ENCODE results near the gene SDCCAG8. TPM values are rescaled to one million over a fixed set of nuclear protein-coding genes. Genes with fewer than 3 reads are reported as not detected.

SDCCAG8 gene
- total RNA-seq, 1 donor from 2014 or later, result 41.2 TPM

DNA sequence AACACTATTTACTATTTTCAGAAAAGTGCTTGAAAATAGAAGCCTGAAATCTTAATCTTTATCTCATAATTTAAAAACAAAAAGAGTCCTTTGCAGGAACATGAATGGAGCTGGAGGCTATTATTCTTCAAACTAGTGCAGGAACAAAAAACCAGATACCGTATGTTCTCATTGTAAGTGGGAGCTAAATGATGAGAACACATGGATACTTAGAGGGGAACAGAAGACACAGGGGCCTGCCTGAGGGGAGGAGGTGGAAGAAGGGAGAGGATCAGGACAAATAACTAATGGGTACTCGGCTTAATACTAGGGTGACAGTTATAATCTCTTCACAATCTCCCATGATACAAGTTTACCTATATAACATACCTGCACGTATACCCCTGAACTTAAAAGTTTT, 176.3 kb downstream of the SDCCAG8 start:
- TF ChIP-seq, protein P1, sequence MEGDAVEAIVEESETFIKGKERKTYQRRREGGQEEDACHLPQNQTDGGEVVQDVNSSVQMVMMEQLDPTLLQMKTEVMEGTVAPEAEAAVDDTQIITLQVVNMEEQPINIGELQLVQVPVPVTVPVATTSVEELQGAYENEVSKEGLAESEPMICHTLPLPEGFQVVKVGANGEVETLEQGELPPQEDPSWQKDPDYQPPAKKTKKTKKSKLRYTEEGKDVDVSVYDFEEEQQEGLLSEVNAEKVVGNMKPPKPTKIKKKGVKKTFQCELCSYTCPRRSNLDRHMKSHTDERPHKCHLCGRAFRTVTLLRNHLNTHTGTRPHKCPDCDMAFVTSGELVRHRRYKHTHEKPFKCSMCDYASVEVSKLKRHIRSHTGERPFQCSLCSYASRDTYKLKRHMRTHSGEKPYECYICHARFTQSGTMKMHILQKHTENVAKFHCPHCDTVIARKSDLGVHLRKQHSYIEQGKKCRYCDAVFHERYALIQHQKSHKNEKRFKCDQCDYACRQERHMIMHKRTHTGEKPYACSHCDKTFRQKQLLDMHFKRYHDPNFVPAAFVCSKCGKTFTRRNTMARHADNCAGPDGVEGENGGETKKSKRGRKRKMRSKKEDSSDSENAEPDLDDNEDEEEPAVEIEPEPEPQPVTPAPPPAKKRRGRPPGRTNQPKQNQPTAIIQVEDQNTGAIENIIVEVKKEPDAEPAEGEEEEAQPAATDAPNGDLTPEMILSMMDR (IDR thresholded peaks at IDR 0.05), result no peak
- no peaks in the 10 kb centered on the region for H3K9me3 Mint-ChIP-seq
- CTCF ChIA-PET, result no interaction called here

DNA sequence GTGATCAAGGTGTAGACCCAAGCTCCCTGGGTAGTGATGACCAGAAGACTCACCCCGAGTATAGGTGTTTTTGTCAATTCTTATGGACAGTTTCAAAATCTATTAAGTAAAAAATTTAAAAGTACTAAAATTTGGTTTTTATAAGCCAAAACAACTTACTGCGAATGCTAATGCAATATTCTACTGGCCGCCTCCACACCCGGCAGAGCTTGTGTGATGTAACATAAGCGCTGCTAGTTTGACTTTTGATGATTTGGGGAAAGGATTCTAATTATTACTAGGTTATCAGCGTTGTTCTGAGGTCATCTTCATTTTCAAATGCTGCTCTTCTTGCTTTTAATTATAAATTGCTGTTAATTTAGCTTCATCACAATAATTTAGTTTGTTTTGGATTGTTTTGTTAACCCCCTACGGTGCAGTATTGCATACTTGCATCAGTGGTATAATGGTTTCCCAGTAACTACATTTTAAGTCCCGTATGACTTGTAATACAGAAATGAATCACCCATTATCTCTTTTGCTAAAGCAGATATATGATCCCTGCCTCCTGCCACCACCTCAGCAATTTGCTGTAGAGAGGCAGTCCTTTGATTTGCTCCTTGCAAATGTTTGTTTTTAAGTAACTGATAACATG, 178.0 kb downstream of the SDCCAG8 start:
- TF ChIP-seq, protein P1 (IDR thresholded peaks at IDR 0.05), result no peak
- H3K9me3 Mint-ChIP-seq, result no peaks in the 10 kb centered on the region
- intact Hi-C loops (cut with micrococcal nuclease), result no loop called here
- peaks cover 1% of the 10 kb centered on the region for H3K4me1 Mint-ChIP-seq
- ChIA-PET CTCF (no interaction called here), POLR2A (no interaction called here)
- DNase-seq (no peak), ATAC-seq (ENCODE audit: low read depth) (no peak)
- H3K4me3 Mint-ChIP-seq, result no peak overlapping the region
- peaks cover 28% of the 10 kb centered on the region for H3K36me3 Mint-ChIP-seq (ENCODE audit: low read depth)
- no peaks in the 10 kb centered on the region for H3K27me3 Mint-ChIP-seq
- H3K27ac Mint-ChIP-seq, result no peak overlapping the region

More for the DNA sequence above, 176.3 kb downstream of the SDCCAG8 start:
- no peak overlapping the region for H3K27ac Mint-ChIP-seq
- no peaks in the 10 kb centered on the region for H3K27me3 Mint-ChIP-seq
- H3K4me1 Mint-ChIP-seq, result no peaks in the 10 kb centered on the region
- no peak for DNase-seq
- H3K36me3 Mint-ChIP-seq (ENCODE audit: low read depth), result peaks cover 29% of the 10 kb centered on the region
- no peak for ATAC-seq (ENCODE audit: low read depth)
- H3K4me3 Mint-ChIP-seq, result no peak overlapping the region
- POLR2A ChIA-PET, result no interaction called here
- intact Hi-C loops (cut with micrococcal nuclease), result no loop called here

DNA sequence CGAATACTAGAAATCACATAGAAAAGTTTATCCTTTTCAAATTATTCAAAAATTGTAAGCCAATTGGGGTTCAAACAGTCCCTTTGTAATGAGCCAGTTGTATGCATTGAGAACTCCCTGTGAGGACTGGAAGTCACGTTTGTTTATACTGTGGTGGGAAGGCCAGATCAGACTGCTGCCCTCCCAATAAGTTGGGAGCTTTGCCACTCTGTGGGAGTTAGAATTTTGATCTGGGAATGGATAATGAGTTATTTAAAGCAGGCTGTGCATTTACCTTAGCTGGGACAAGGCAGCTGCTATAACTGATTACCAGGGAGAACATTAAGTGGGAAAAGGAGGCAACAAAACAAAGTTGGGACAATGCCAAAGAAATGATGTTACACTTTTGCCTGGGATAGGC, 178.8 kb downstream of the SDCCAG8 start:
- ChIA-PET CTCF (no interaction called here), POLR2A (no interaction called here)
- no peak for DNase-seq
- Mint-ChIP-seq H3K36me3 (ENCODE audit: low read depth) (peaks cover 26% of the 10 kb centered on the region), H3K27ac (no peak overlapping the region), H3K9me3 (no peaks in the 10 kb centered on the region), H3K27me3 (no peaks in the 10 kb centered on the region), H3K4me3 (no peak overlapping the region), H3K4me1 (peaks cover 1% of the 10 kb centered on the region)
- intact Hi-C loops (cut with micrococcal nuclease), result no loop called here
- no peak for ATAC-seq (ENCODE audit: low read depth)
- TF ChIP-seq, protein P1 (IDR thresholded peaks at IDR 0.05), result no peak

DNA sequence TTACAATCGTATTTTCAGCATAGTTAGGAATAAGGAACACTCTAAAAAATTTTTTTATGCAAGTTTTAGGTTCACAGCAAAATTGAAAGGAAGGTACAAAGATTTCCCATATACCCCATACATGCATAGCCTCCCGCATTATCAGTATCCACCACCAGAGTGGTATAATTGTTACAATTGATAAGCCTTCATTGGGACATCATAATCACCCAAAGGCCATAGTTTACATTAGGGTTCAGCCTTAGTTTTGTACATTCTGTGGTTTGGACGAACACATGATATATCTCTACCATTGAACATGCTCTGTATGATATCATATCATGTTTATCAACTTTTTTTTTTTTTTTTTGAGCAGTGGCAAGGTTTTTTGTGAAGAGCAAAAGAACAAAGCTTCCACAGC, 180.0 kb downstream of the SDCCAG8 start:
- POLR2A ChIA-PET, result interaction anchor here (0.6 kb wide), 1 partner anchor 111 kb away, joined by 3 read pairs; no protein-coding TSS in a partner anchor
- H3K27ac Mint-ChIP-seq, result no peak overlapping the region
- intact Hi-C loops (cut with micrococcal nuclease), result no loop called here
- DNase-seq, result no peak
- H3K27me3 Mint-ChIP-seq, result no peaks in the 10 kb centered on the region
- ATAC-seq (ENCODE audit: low read depth), result no peak
- H3K4me1 Mint-ChIP-seq, result peaks cover 1% of the 10 kb centered on the region
- TF ChIP-seq, protein P1 (IDR thresholded peaks at IDR 0.05), result no peak
- H3K4me3 Mint-ChIP-seq, result no peak overlapping the region
- H3K36me3 Mint-ChIP-seq (ENCODE audit: low read depth), result peaks cover 22% of the 10 kb centered on the region
- CTCF ChIA-PET, result no interaction called here
- no peaks in the 10 kb centered on the region for H3K9me3 Mint-ChIP-seq

DNA sequence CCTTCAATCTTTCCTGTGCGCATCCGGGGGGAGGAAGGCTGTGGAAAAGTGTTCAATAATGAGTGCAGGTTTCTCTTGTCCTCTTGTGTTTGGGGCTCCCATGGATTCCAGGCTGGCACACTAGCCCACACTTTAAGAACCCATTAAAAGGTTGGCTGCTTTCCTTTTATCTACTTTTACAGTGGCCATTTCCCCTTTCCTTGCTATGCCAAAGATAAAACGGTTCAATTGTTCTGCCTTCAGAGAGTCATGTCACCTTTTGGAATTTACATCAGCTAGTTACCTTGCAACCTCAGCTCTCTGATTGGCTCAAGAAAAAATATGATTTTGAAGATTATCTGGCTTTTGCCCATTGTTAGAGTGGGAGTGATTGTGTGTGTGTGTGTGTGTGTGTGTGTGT, 182.3 kb downstream of the SDCCAG8 start:
- POLR2A ChIA-PET, result no interaction called here
- CTCF ChIA-PET, result no interaction called here
- Mint-ChIP-seq H3K9me3 (no peaks in the 10 kb centered on the region), H3K4me1 (peaks cover 16% of the 10 kb centered on the region), H3K36me3 (ENCODE audit: low read depth) (peaks cover 14% of the 10 kb centered on the region), H3K27me3 (no peaks in the 10 kb centered on the region), H3K4me3 (no peak overlapping the region), H3K27ac (no peak overlapping the region)
- DNase-seq (no peak), ATAC-seq (ENCODE audit: low read depth) (no peak)
- TF ChIP-seq, protein P1 (IDR thresholded peaks at IDR 0.05), result no peak
- intact Hi-C loops (cut with micrococcal nuclease), result no loop called here

All from activated B cell treated with CpG ODN at 0.5 μM for 24 hours (primary cell).